Fibroblast of the aortic adventitia (primary cell): ENCODE measurements around the gene ALS2CL. TPM values are rescaled to one million over a fixed set of nuclear protein-coding genes. Genes with fewer than 3 reads are reported as not detected.

Experiments used
- DNase-seq: peaks from one replicate; pipeline ENCODE4 v3.0.0-alpha.2; 2010; ENCODE audit warnings: low read depth
- H3K4me3 ChIP-seq: 2 replicates; pipeline ENCODE4 v1.5.1; 2011; ENCODE audit warnings: low read depth, mild to moderate bottlenecking, control low read depth, low read length, moderate library complexity
- CTCF ChIP-seq: IDR thresholded peaks from 2 replicates; pipeline ENCODE4 v1.5.1; 2011; ENCODE audit warnings: mild to moderate bottlenecking, low read length, control low read depth, inconsistent platforms; ENCODE audit not compliant: insufficient read depth
- total RNA-seq: library from RNA; depleted of rRNA; stranded (reverse); fragments of >200 nt; gene quantifications from 2 replicates; pipeline ENCODE4 v1.2.3, GENCODE V29; 2012; ENCODE audit warnings: low replicate concordance

ALS2CL gene
- total RNA-seq, 1 donor: 0.18 TPM

DNA sequence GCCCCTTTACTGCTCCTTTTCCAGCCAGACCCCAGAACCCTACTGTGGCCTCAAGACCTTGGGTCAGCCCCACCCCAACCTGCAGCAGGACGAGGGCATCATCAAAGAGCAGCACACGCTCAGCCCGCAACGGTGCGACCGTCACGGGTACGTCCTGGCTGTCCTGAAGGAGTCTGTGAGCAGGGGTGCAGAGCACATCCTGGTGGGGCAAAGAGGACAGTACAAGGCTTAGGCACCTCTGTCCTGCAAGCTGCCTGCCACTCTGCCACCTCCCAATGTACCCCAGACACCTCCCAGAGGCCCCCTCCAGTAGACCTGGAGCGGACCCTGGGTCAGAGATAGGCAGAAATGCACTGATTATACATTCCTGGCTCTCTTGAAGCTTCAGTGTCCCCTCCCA is 8.0 kb downstream of the ALS2CL start:
- no peak overlapping the region for H3K4me3 ChIP-seq
- no peak for TF ChIP-seq CTCF
- DNase-seq: no peak

DNA sequence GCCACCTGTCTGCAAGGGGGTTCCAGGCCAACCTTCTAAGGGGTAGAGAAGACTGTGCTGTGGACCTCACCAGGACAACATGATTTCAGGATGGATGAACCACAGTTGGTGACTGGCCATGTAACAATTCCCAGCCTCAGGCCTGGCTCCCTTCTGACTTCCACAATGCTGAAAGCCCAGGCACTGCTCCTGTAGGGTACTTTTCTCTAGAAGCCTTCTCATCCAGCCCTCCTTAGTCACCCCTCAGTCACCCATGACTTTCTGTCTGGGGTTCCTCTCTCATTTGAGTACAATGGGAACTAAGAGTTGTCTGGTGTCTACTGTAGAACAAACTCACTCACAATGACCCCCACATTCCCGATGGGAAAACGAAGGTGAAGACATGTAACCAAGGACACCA is 8.6 kb downstream of the ALS2CL start:
- no peak for TF ChIP-seq CTCF
- no peak for DNase-seq
- H3K4me3 ChIP-seq: no peak overlapping the region

- no peak for DNase-seq
- H3K4me3 ChIP-seq: no peak overlapping the region
- no peak for TF ChIP-seq CTCF
These were observed 10.5 kb downstream of the ALS2CL start for GRCh38 chr3:46682974-46683373.

GRCh38 chr3:46681856-46682540 is 11.5 kb downstream of the ALS2CL start:
- DNase-seq: no peak
- TF ChIP-seq CTCF: no peak
- H3K4me3 ChIP-seq: no peak overlapping the region

DNA sequence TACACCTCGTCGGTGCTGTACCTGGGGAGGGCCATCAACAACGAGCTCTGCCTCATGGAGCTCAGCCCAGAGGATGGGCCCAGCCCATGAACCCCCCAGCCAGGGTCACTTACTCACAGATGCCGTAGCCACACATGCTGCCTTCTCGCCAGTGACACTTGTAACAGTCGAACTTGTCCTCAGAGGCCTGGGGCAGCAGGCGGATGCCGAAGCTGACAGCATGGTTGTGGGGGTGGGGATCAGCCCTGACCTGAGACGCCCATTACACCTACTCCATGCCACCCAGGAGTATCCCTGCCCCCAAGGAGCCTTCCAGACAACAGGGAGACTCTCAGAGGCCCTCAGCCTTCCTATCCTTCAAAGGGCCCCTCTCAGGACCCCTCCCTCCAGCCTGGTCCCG is 12.1 kb downstream of the ALS2CL start:
- DNase-seq: no peak
- TF ChIP-seq CTCF: no peak
- H3K4me3 ChIP-seq: no peak overlapping the region

DNA sequence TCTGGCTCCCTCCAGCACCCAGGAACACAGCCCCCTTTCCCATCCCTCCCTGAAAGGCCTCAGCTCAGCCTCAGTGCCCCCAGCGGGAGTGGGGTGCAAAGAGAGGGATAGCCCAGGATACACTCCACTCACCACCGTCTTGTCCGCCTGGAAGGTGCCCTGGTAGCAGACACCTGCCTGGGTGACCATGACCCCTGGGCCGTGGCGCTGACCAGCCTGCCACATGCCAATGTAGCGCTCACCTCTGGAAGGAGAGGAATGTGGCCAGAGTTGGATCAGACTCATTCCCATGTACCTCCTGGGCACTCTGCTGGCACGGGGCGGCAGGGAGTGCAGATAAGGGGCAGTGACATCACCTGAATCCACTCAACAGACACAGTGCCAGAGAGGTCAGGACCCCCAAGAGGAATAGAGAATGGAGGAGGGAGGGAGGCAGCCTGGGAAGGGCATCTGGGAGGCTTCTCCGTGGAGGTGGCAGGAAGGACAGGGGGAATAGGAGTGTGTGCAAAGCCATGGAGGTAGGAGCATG is 13.1 kb downstream of the ALS2CL start:
- no peak for TF ChIP-seq CTCF

DNA sequence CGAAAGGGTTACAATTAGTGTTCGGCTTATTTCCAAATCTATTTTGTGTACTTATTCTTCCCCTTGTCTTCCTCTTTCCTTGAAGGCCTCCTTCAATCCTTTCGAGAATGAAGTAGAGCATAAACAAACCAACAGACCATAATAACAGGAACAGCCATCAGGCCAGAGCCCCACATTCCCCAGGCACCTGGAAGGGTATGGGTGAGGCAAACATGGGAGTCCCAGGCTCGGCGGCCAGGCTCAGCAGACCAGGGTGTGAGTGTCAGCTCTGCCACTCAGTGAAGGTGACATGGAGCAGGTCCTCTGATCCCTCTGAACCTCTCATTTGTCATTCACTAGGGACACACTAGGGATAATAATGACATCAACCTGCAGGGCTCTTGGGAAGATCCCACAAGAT is 13.8 kb downstream of the ALS2CL start:
- no peak for DNase-seq
- no peak overlapping the region for H3K4me3 ChIP-seq
- no peak for TF ChIP-seq CTCF

More for the DNA sequence above, 13.1 kb downstream of the ALS2CL start:
- DNase-seq: no peak
- H3K4me3 ChIP-seq: no peak overlapping the region
